HepG2 (cell line): ENCODE results near the gene UBA6. TPM values are rescaled to one million over a fixed set of nuclear protein-coding genes. Genes with fewer than 3 reads are reported as not detected.

ENCODE experiments used
- ATAC-seq: fragments of 200-7000 bp; cut with Tn5 transposase; 3 replicates; pipeline ENCODE4 v1.9.1; 2020; ENCODE audit warnings: mild to moderate bottlenecking, moderate library complexity
- BruUV-seq: library from RNA; stranded (reverse); fragments of 400-500 nt; replicated peaks from 2 replicates; lab custom pipeline; 2021; lab: Mats Ljungman, UMichigan
- CTCF ChIA-PET: fragments of 300-600 bp; formaldehyde crosslinking; extraction: SDS; loops from one replicate; lab custom pipeline; 2021; ENCODE audit warnings: low total read pairs, inconsistent platforms, low intra/inter-chr PET ratio; lab: Yijun Ruan, JAX
- POLR2A ChIA-PET: fragments of 350-600 bp; sonication (Branson Sonifier 250); formaldehyde crosslinking; loops from one replicate; lab custom pipeline; 2020; ENCODE audit warnings: antibody characterized with exemption, inconsistent platforms; lab: Yijun Ruan, JAX
- DNase-seq: peaks from one replicate; pipeline ENCODE4 v3.0.0-alpha.2; 2015; ENCODE audit warnings: low spot score
- FAIRE-seq: peaks from 3 replicates; lab custom pipeline; 2011; peaks lifted over from hg19 to GRCh38; lab: Jason Lieb, UNC
- H2AFZ ChIP-seq: one replicate; pipeline ENCODE4 v1.6.1; 2011; ENCODE audit warnings: low read length, inconsistent platforms
- H3K27ac ChIP-seq: fragments of 300-600 bp; 3 replicates; pipeline ENCODE4 v1.8.0; 2011; ENCODE audit warnings: mixed run types, mild to moderate bottlenecking, mixed read lengths, low read length, inconsistent platforms; ENCODE audit not compliant: insufficient read depth; ENCODE audit errors: extremely low read length
- H3K27me3 ChIP-seq, 2 experiments: fragments of 200-600 bp in 1 of 2; 2 replicates in 1 of 2; 3 replicates in 1 of 2; pipeline versions ENCODE4 v1.6.0 to v1.8.0; 2011; ENCODE audit warnings: low read length in 2 of 2, mild to moderate bottlenecking in 2 of 2, moderate library complexity in 2 of 2, inconsistent platforms in 1 of 2; ENCODE audit not compliant: insufficient read depth in 2 of 2, control insufficient read depth in 1 of 2
- H3K36me3 ChIP-seq, 2 experiments: fragments of 200-600 bp in 1 of 2; replicated peaks in 1 of 2; 2 replicates in 1 of 2; 3 replicates in 1 of 2; pipeline versions ENCODE4 v1.5.1 to v1.8.0; 2011; ENCODE audit warnings: low read length in 2 of 2, inconsistent platforms in 1 of 2; ENCODE audit not compliant: insufficient read depth in 2 of 2, control insufficient read depth in 1 of 2
- H3K4me1 ChIP-seq: 2 replicates; pipeline ENCODE4 v1.5.1; 2012; ENCODE audit warnings: low read length, inconsistent platforms; ENCODE audit not compliant: insufficient read depth
- H3K4me2 ChIP-seq: 2 replicates; pipeline ENCODE4 v1.6.0; 2011; ENCODE audit warnings: low read depth, low read length, inconsistent platforms
- H3K4me3 ChIP-seq, 3 experiments: fragments of 200-600 bp in 1 of 3; sonication (generic), shearing (Covaris generic) in 1 of 3; replicated peaks in 1 of 3; 2 replicates each; pipeline ENCODE4 v1.5.1; 2011 to 2016; ENCODE audit warnings: low read length in 3 of 3, inconsistent platforms in 2 of 3, low read depth in 2 of 3, mild to moderate bottlenecking in 2 of 3, control low read depth in 1 of 3, mixed read lengths in 1 of 3; ENCODE audit not compliant: insufficient read depth in 1 of 3
- H3K79me2 ChIP-seq: one replicate; pipeline ENCODE4 v1.6.1; 2011; ENCODE audit warnings: low read length, inconsistent platforms; ENCODE audit not compliant: insufficient read depth
- H3K9ac ChIP-seq: 2 replicates; pipeline ENCODE4 v1.6.0; 2011; ENCODE audit warnings: mild to moderate bottlenecking, low read depth, low read length, inconsistent platforms; ENCODE audit not compliant: insufficient read depth
- H3K9me3 ChIP-seq: 2 replicates; pipeline ENCODE4 v1.5.1; 2012; ENCODE audit warnings: mild to moderate bottlenecking, low read length
- H4K20me1 ChIP-seq: 2 replicates; pipeline ENCODE4 v1.6.0; 2011; ENCODE audit warnings: inconsistent platforms, mild to moderate bottlenecking, low read length, moderate library complexity; ENCODE audit not compliant: insufficient read depth
- ZBTB1 ChIP-seq: sonication (generic); formaldehyde crosslinking; IDR thresholded peaks from 2 replicates; pipeline ENCODE4 v1.4.0; 2020; ENCODE audit warnings: missing genetic modification reagents, borderline replicate concordance
- ZNF12 ChIP-seq: sonication (generic); formaldehyde crosslinking; IDR thresholded peaks from 2 replicates; pipeline ENCODE4 v1.5.0; 2020; ENCODE audit warnings: missing genetic modification reagents
- ZNF672 ChIP-seq: sonication (generic); formaldehyde crosslinking; IDR thresholded peaks from 2 replicates; pipeline ENCODE4 v1.8.1; 2022; ENCODE audit warnings: missing genetic modification reagents
- ZNF709 ChIP-seq: sonication (generic); formaldehyde crosslinking; IDR thresholded peaks from 2 replicates; pipeline ENCODE4 v1.5.0; 2020; ENCODE audit warnings: mild to moderate bottlenecking, missing genetic modification reagents
- ZNF768 ChIP-seq: sonication (generic); formaldehyde crosslinking; IDR thresholded peaks from 2 replicates; pipeline ENCODE4 v1.4.0; 2020; ENCODE audit warnings: missing genetic modification reagents
- WGBS: methylation state at CpG from one replicate; pipeline ENCODE4 v1.1.6; 2017; ENCODE audit warnings: low lambda C conversion rate; 5-methylcytosine and 5-hydroxymethylcytosine counted together
- in situ Hi-C: cut with HindIII; loops from 2 replicates; pipeline ENCODE4 v1.10.0; 2017; ENCODE audit warnings: low pct_unique_long_range_greater_than_20kb; ENCODE audit not compliant: extremely low pct_ligation_motif_present
- intact Hi-C: fragments of 100-400 bp; cut with micrococcal nuclease; formaldehyde crosslinking; loops from one replicate; pipeline ENCODE4 v1.10.0; 2022; ENCODE audit not compliant: unreplicated experiment
- polyA plus RNA-seq, 8 experiments: library from polyadenylated mRNA; depleted of rRNA in 3 of 8; stranded (reverse) in 7 of 8; unstranded in 1 of 8; fragments of >200 nt; fragmentation: Illumina TruSeq in 4 of 8; extraction: Trizol in 4 of 8; gene quantifications; 2 replicates each; pipeline versions ENCODE4 v1.2.1 to v1.2.3, GENCODE V29; 2011 to 2016; ENCODE audit warnings: low read depth in 4 of 8, missing spikeins in 1 of 8, mixed read lengths in 1 of 8; ENCODE audit not compliant: insufficient read depth in 1 of 8
- total RNA-seq, 5 experiments: library from RNA; depleted of rRNA; stranded (reverse); fragments of >200 nt; fragmentation: Illumina TruSeq; extraction: Trizol; gene quantifications; 2 replicates each; pipeline ENCODE4 v1.2.3, GENCODE V29; 2016; ENCODE audit warnings: low read depth in 1 of 5
- TF ChIP-seq, protein P1 (sequence below): sonication (generic); formaldehyde crosslinking; IDR thresholded peaks from 2 replicates; pipeline ENCODE4 v1.4.0; 2020; ENCODE audit warnings: low read depth, missing genetic modification reagents
- TF ChIP-seq, protein P2 (sequence below): sonication (generic); formaldehyde crosslinking; IDR thresholded peaks from 2 replicates; pipeline ENCODE4 v1.4.0; 2020; ENCODE audit warnings: mild to moderate bottlenecking, missing genetic modification reagents

UBA6 gene
- total and polyA plus RNA-seq, 2 of the 13 experiments (the other 11 are each of a cell fraction or from before 2014, with no cell fraction given) = 33.3 to 75.4 TPM

DNA sequence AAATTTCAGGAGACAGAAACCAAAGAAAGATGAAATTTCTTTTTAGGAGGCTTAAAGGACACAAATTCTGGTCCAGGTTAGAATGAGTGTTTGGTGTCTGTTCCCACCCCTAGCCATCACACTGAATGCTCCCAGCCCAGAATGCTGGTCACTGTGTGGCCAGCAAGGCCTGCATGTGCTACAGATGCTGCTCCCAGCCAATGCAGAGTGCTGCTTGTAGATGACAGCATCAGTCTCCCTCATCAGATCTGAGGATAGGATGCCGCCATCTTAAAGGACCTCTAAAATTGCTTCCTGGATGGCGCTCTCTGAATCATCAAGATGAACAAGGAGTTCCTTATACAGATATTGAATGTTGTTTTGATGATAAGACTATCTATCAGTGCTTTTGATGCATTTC lies 17.9 kb upstream of the UBA6 start (continued):
- TF ChIP-seq ZNF672 (CRISPR knock-in tag) (no peak), ZBTB1 (CRISPR knock-in tag) (no peak), ZNF709 (no peak)
- TF ChIP-seq, protein P1, sequence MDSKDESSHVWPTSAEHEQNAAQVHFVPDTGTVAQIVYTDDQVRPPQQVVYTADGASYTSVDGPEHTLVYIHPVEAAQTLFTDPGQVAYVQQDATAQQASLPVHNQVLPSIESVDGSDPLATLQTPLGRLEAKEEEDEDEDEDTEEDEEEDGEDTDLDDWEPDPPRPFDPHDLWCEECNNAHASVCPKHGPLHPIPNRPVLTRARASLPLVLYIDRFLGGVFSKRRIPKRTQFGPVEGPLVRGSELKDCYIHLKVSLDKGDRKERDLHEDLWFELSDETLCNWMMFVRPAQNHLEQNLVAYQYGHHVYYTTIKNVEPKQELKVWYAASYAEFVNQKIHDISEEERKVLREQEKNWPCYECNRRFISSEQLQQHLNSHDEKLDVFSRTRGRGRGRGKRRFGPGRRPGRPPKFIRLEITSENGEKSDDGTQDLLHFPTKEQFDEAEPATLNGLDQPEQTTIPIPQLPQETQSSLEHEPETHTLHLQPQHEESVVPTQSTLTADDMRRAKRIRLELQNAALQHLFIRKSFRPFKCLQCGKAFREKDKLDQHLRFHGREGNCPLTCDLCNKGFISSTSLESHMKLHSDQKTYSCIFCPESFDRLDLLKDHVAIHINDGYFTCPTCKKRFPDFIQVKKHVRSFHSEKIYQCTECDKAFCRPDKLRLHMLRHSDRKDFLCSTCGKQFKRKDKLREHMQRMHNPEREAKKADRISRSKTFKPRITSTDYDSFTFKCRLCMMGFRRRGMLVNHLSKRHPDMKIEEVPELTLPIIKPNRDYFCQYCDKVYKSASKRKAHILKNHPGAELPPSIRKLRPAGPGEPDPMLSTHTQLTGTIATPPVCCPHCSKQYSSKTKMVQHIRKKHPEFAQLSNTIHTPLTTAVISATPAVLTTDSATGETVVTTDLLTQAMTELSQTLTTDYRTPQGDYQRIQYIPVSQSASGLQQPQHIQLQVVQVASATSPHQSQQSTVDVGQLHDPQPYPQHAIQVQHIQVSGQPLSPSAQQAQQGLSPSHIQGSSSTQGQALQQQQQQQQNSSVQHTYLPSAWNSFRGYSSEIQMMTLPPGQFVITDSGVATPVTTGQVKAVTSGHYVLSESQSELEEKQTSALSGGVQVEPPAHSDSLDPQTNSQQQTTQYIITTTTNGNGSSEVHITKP = no peak

DNA sequence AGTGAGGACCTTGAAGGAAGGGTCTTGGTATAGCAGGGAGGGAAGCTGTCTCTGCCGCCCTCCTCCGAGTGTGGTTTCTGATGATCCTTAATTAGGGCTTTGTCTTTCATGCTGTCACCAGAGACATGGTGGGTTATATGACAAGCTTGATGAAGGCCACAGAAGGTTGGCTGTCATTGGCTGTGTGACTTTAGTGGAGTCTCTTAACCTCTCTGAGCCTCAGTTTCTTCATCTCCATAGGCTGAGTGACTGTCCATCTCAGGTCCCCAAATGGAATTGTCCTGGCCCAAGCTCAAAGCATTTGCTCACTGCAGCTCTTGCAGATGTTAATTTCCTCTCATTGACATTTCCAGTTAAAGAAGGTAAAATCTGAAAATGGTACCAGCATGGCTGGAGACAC lies 16.6 kb upstream of the UBA6 start:
- intact Hi-C loops (no loop called here), in situ Hi-C loops (no loop called here)
- Histone ChIP-seq H2AFZ (no peak overlapping the region), H3K9ac (no peak overlapping the region), H3K4me3 (no peak overlapping the region), H3K27ac (no peak overlapping the region), H3K79me2 (peaks cover 8% of the 10 kb centered on the region), H3K4me1 (peaks cover 13% of the 10 kb centered on the region), H3K4me2 (no peak overlapping the region), H3K9me3 (no peaks in the 10 kb centered on the region), H3K36me3 (peaks cover 5 to 17% of the 10 kb centered on the region in 2 experiments; a peak in 3 of 5 replicates), H4K20me1 (no peaks in the 10 kb centered on the region; the same call in 1 of the 2 replicates), H3K27me3 (no peaks in the 10 kb centered on the region; a peak in 1 of 5 replicates)
- ATAC-seq (no peak), FAIRE-seq (no peak), DNase-seq (no peak)
- BruUV-seq = no TSS peak
- TF ChIP-seq ZNF12 (CRISPR knock-in tag) (no peak), ZNF768 (CRISPR knock-in tag) (peak; percentile 71; the same call in 1 of the 2 replicates)
- TF ChIP-seq, protein P2, sequence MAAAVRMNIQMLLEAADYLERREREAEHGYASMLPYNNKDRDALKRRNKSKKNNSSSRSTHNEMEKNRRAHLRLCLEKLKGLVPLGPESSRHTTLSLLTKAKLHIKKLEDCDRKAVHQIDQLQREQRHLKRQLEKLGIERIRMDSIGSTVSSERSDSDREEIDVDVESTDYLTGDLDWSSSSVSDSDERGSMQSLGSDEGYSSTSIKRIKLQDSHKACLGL (CRISPR knock-in tag) = no peak
- ChIA-PET CTCF (no interaction called here), POLR2A (no interaction called here)
- WGBS = 100% methylated on average over 2 of the region's 2 CpGs
